K562 (cell line): Measurements from ENCODE around the gene ZNF239.

ENCODE experiments used
- MECOM ChIP-seq: fragments of 250-450 bp; sonication (Bioruptor Pico); IDR thresholded peaks from 2 replicates; pipeline ENCODE4 v1.8.0; 2022; ENCODE audit warnings: inconsistent platforms
- POLR2A ChIP-seq: fragments of 450-650 bp; conservative IDR thresholded peaks from 2 replicates; pipeline ENCODE4 v1.6.1; 2016
- ZFP1 ChIP-seq: fragments of 450-650 bp; formaldehyde crosslinking; IDR thresholded peaks from 2 replicates; pipeline ENCODE4 v1.4.0; 2020; ENCODE audit warnings: mild to moderate bottlenecking, mixed read lengths
- ZNF23 ChIP-seq: fragments of 250-450 bp; sonication (Bioruptor Pico); IDR thresholded peaks from 2 replicates; pipeline ENCODE4 v1.4.0; 2020; ENCODE audit warnings: mild to moderate bottlenecking
- TF ChIP-seq, protein P1 (sequence below), 2 experiments: fragments of 450-650 bp; formaldehyde crosslinking in 1 of 2; IDR thresholded peaks; 2 replicates each; pipeline versions ENCODE4 v1.4.0 to v1.6.1; 2014 to 2020; ENCODE audit warnings: mild to moderate bottlenecking in 2 of 2, borderline replicate concordance in 1 of 2, low read depth in 1 of 2
- TF ChIP-seq, protein P2 (sequence below): fragments of 250-450 bp; sonication (Bioruptor Pico); IDR thresholded peaks from 2 replicates; pipeline ENCODE4 v1.4.0; 2020; ENCODE audit warnings: mild to moderate bottlenecking, moderate library complexity
- TF ChIP-seq, protein P3 (sequence below), 3 experiments: fragments of 200-800 bp in 1 of 3; sonication (Bioruptor generic) in 1 of 3; sonication (generic) in 1 of 3; formaldehyde crosslinking in 1 of 3; IDR thresholded peaks; 2 replicates each; pipeline versions ENCODE4 v1.6.1 to v1.8.0; 2016 to 2022; ENCODE audit warnings: mild to moderate bottlenecking in 2 of 3, missing compliant biosample characterization in 2 of 3, missing genetic modification characterization in 2 of 3, missing genetic modification reagents in 1 of 3

DNA sequence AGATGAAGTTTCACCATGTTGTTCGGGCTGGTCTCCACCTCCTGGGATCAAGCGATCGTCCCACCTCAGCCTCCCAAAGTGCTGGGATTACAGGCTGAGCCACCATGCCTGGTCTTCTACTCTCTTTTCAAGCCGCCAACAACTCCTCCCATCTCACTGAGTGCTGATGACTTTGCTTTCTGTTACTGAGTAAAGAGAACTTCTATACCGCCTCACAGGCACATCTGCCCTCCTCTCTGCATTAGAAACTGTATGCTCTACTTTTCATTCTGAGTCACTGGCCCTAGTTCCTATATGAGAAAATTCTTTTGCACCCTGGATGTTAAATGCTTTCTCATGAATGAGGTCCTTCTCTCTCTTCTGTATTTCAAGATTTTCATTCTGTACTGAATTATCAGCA lies 2.2 kb upstream of the ZNF239 start:
- TF ChIP-seq, protein P1, sequence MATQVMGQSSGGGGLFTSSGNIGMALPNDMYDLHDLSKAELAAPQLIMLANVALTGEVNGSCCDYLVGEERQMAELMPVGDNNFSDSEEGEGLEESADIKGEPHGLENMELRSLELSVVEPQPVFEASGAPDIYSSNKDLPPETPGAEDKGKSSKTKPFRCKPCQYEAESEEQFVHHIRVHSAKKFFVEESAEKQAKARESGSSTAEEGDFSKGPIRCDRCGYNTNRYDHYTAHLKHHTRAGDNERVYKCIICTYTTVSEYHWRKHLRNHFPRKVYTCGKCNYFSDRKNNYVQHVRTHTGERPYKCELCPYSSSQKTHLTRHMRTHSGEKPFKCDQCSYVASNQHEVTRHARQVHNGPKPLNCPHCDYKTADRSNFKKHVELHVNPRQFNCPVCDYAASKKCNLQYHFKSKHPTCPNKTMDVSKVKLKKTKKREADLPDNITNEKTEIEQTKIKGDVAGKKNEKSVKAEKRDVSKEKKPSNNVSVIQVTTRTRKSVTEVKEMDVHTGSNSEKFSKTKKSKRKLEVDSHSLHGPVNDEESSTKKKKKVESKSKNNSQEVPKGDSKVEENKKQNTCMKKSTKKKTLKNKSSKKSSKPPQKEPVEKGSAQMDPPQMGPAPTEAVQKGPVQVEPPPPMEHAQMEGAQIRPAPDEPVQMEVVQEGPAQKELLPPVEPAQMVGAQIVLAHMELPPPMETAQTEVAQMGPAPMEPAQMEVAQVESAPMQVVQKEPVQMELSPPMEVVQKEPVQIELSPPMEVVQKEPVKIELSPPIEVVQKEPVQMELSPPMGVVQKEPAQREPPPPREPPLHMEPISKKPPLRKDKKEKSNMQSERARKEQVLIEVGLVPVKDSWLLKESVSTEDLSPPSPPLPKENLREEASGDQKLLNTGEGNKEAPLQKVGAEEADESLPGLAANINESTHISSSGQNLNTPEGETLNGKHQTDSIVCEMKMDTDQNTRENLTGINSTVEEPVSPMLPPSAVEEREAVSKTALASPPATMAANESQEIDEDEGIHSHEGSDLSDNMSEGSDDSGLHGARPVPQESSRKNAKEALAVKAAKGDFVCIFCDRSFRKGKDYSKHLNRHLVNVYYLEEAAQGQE (IDR thresholded peaks at IDR 0.05; ENCODE audit: borderline replicate concordance) = no peak
- TF ChIP-seq, protein P1 (CRISPR knock-in tag; IDR thresholded peaks at IDR 0.05; ENCODE audit: low read depth) = no peak
- TF ChIP-seq, protein P2, sequence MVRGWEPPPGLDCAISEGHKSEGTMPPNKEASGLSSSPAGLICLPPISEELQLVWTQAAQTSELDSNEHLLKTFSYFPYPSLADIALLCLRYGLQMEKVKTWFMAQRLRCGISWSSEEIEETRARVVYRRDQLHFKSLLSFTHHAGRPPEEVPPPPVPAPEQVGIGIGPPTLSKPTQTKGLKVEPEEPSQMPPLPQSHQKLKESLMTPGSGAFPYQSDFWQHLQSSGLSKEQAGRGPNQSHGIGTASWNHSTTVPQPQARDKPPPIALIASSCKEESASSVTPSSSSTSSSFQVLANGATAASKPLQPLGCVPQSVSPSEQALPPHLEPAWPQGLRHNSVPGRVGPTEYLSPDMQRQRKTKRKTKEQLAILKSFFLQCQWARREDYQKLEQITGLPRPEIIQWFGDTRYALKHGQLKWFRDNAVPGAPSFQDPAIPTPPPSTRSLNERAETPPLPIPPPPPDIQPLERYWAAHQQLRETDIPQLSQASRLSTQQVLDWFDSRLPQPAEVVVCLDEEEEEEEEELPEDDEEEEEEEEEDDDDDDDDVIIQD (CRISPR knock-in tag) = no peak
- TF ChIP-seq MECOM (CRISPR knock-in tag) (no peak), ZFP1 (CRISPR knock-in tag) (no peak), ZNF23 (CRISPR knock-in tag) (no peak), POLR2A (no peak)
- TF ChIP-seq, protein P3, sequence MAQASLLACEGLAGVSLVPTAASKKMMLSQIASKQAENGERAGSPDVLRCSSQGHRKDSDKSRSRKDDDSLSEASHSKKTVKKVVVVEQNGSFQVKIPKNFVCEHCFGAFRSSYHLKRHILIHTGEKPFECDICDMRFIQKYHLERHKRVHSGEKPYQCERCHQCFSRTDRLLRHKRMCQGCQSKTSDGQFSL (CRISPR knock-in tag; IDR thresholded peaks at IDR 0.05) = no peak
- TF ChIP-seq, protein P3 (tag; IDR thresholded peaks at IDR 0.05) = no peak
